ENCODE data around the gene PRAF2. TPM values are rescaled to one million over a fixed set of nuclear protein-coding genes. Genes with fewer than 3 reads are reported as not detected.

PRAF2 gene
- total and polyA plus RNA-seq, 2 experiments from 2014 or later = 6.7 to 59.7 TPM

- no peak overlapping the region for H3K4me3 ChIP-seq
- H3K9me2 ChIP-seq (replicated peaks; ENCODE audit: insufficient read depth) = no peaks in the 10 kb centered on the region
- no peaks in the 10 kb centered on the region for H3K9me3 ChIP-seq (ENCODE audit: low read depth)
- H4K20me1 ChIP-seq (ENCODE audit: insufficient read depth, poor library complexity, severe bottlenecking) = no peaks in the 10 kb centered on the region
- H3K27ac ChIP-seq = no peak overlapping the region
- no peaks in the 10 kb centered on the region for H3K27me3 ChIP-seq
- no peak for DNase-seq (ENCODE audit: low spot score)
- WGBS (ENCODE audit: low lambda C conversion rate, missing lambda C conversion rate) = 85% methylated on average over 10 of the region's 13 CpGs
- H3K36me3 ChIP-seq (replicated peaks; ENCODE audit: insufficient read depth, low read depth) = no peaks in the 10 kb centered on the region
- H3K4me2 ChIP-seq = no peak overlapping the region
- no peaks in the 10 kb centered on the region for H3K4me1 ChIP-seq (ENCODE audit: insufficient read depth)
- no peak overlapping the region for H2AFZ ChIP-seq
- TF ChIP-seq EZH2phosphoT487 (IDR thresholded peaks at IDR 0.05; ENCODE audit: low read depth, severe bottlenecking, unreplicated experiment) (no peak), EZH2 (IDR thresholded peaks at IDR 0.05; ENCODE audit: borderline replicate concordance) (no peak)
- TF ChIP-seq, protein P1, sequence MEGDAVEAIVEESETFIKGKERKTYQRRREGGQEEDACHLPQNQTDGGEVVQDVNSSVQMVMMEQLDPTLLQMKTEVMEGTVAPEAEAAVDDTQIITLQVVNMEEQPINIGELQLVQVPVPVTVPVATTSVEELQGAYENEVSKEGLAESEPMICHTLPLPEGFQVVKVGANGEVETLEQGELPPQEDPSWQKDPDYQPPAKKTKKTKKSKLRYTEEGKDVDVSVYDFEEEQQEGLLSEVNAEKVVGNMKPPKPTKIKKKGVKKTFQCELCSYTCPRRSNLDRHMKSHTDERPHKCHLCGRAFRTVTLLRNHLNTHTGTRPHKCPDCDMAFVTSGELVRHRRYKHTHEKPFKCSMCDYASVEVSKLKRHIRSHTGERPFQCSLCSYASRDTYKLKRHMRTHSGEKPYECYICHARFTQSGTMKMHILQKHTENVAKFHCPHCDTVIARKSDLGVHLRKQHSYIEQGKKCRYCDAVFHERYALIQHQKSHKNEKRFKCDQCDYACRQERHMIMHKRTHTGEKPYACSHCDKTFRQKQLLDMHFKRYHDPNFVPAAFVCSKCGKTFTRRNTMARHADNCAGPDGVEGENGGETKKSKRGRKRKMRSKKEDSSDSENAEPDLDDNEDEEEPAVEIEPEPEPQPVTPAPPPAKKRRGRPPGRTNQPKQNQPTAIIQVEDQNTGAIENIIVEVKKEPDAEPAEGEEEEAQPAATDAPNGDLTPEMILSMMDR (IDR thresholded peaks at IDR 0.05; ENCODE audit: poor library complexity) = no peak
- peaks cover 4% of the 10 kb centered on the region for H3K79me2 ChIP-seq
Observed at GRCh38 chrX:49075347-49075746, 1.5 kb upstream of the PRAF2 start.

GRCh38 chrX:49072712-49073095, 1.1 kb downstream of the PRAF2 start:
- no peak overlapping the region for H2AFZ ChIP-seq
- no peaks in the 10 kb centered on the region for H3K27me3 ChIP-seq
- DNase-seq (ENCODE audit: low spot score) = no peak
- H3K4me2 ChIP-seq = peak overlapping the region; percentile 77
- H3K4me3 ChIP-seq = no peak overlapping the region
- no peaks in the 10 kb centered on the region for H3K79me2 ChIP-seq
- H3K9me3 ChIP-seq (ENCODE audit: low read depth) = no peaks in the 10 kb centered on the region
- 89% methylated on average over 9 of the region's 10 CpGs for WGBS (ENCODE audit: low lambda C conversion rate, missing lambda C conversion rate)
- no peak overlapping the region for H3K27ac ChIP-seq
- no peaks in the 10 kb centered on the region for H4K20me1 ChIP-seq (ENCODE audit: insufficient read depth, poor library complexity, severe bottlenecking)
- H3K4me1 ChIP-seq (ENCODE audit: insufficient read depth) = no peaks in the 10 kb centered on the region
- H3K9me2 ChIP-seq (replicated peaks; ENCODE audit: insufficient read depth) = no peaks in the 10 kb centered on the region
- H3K36me3 ChIP-seq (replicated peaks; ENCODE audit: insufficient read depth, low read depth) = no peaks in the 10 kb centered on the region
- TF ChIP-seq, protein P1 (IDR thresholded peaks at IDR 0.05; ENCODE audit: poor library complexity) = no peak
- TF ChIP-seq EZH2 (IDR thresholded peaks at IDR 0.05; ENCODE audit: borderline replicate concordance) (no peak), EZH2phosphoT487 (IDR thresholded peaks at IDR 0.05; ENCODE audit: low read depth, severe bottlenecking, unreplicated experiment) (no peak)

DNA sequence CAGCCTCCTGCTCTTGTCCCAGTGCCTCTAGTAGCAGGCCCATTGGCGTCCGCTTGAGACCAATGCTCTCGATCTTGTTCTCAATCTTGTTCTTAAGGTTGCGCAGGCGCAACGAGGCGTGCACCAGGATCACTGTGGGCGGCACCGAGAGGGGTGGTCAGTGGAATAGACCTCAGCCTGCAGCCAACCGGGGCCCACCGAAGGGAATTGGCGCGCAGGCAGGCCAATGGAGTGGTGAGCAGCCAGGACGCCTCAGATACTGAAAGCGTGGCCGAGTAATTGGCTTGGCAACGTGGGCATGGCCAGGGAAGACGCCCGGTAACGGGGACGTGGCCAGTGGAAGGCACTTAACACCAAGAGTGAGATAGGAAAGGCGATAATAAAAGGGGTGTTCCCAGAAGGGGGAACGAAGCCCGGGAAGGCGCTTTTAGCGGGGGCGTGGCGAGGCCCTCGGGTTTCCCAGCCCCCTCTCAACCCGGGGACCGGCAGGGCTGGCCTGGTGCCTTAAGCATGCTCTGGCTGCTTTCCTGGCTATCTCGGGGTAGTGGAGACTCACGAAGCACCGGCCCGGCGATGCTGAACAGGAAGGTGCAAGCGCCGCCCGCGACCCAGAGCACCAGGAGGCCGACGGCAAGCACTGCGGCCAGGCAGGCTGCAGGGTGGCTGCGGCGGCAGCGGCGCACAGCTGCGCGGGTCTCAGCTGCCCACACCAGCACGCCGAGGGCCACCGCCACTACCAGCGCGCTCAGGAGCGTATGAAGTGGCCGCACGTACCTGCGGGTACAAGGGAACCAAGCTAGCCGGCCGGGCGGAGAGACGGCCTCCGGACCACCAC, 1.7 kb downstream of the PRAF2 start:
- peak overlapping the region; percentile 77 for H3K4me2 ChIP-seq
- no peak for TF ChIP-seq EZH2phosphoT487 (IDR thresholded peaks at IDR 0.05; ENCODE audit: low read depth, severe bottlenecking, unreplicated experiment)
- TF ChIP-seq, protein P1 (IDR thresholded peaks at IDR 0.05; ENCODE audit: poor library complexity) = no peak
- no peak for TF ChIP-seq EZH2 (IDR thresholded peaks at IDR 0.05; ENCODE audit: borderline replicate concordance)
- H3K27ac ChIP-seq = no peak overlapping the region
- no peak overlapping the region for H2AFZ ChIP-seq
- H3K4me1 ChIP-seq (ENCODE audit: insufficient read depth) = no peaks in the 10 kb centered on the region
- DNase-seq (ENCODE audit: low spot score) = peak; percentile 10
- no peaks in the 10 kb centered on the region for H3K27me3 ChIP-seq
- H3K36me3 ChIP-seq (replicated peaks; ENCODE audit: insufficient read depth, low read depth) = no peaks in the 10 kb centered on the region
- H4K20me1 ChIP-seq (ENCODE audit: insufficient read depth, poor library complexity, severe bottlenecking) = no peaks in the 10 kb centered on the region
- 94% methylated on average over 63 of the region's 63 CpGs for WGBS (ENCODE audit: low lambda C conversion rate, missing lambda C conversion rate)
- H3K79me2 ChIP-seq = no peaks in the 10 kb centered on the region
- H3K9me3 ChIP-seq (ENCODE audit: low read depth) = no peaks in the 10 kb centered on the region
- no peaks in the 10 kb centered on the region for H3K9me2 ChIP-seq (replicated peaks; ENCODE audit: insufficient read depth)
- no peak overlapping the region for H3K4me3 ChIP-seq
